Measurements from ENCODE around the gene NSRP1.
"Not testable (repeated sequence)": the region's sequence is repeated elsewhere in the genome, so short reads cannot be mapped to it uniquely, and the experiment has no call there.

Gene NSRP1

GRCh38 chr17:30116661-30117551 lies at the start of gene NSRP1:
NSRP1 (plus strand) TSS chr17:30116816; CDS start chr17:30116844, 28 bp downstream.
- DNase-seq = peak; percentile 97

GRCh38 chr17:30068465-30068864 lies 48.2 kb upstream of the NSRP1 start:
- DNase-seq = no peak

- DNase-seq = no peak
Measured at GRCh38 chr17:30074254-30074653, 42.4 kb upstream of the NSRP1 start.

- no peak for DNase-seq
Measured at GRCh38 chr17:30074730-30075129, 41.9 kb upstream of the NSRP1 start.

- DNase-seq = no peak
Measured at GRCh38 chr17:30082773-30083172, 33.8 kb upstream of the NSRP1 start.

- no peak for DNase-seq
Measured at GRCh38 chr17:30084788-30085187, 31.8 kb upstream of the NSRP1 start.

- DNase-seq = no peak
Measured at GRCh38 chr17:30086896-30087295, 29.7 kb upstream of the NSRP1 start.

GRCh38 chr17:30087431-30087830 lies 29.2 kb upstream of the NSRP1 start:
- DNase-seq = not testable (repeated sequence)

GRCh38 chr17:30091121-30091670 lies 25.4 kb upstream of the NSRP1 start:
- DNase-seq = no peak

GRCh38 chr17:30091771-30092170 lies 24.8 kb upstream of the NSRP1 start:
- no peak for DNase-seq

- DNase-seq = no peak
Measured at GRCh38 chr17:30092886-30093285, 23.7 kb upstream of the NSRP1 start.

- DNase-seq = peak; percentile 75
Measured at GRCh38 chr17:30093463-30094147, 23.0 kb upstream of the NSRP1 start.

- DNase-seq = peak; percentile 71
Measured at GRCh38 chr17:30095507-30096244, 20.9 kb upstream of the NSRP1 start.

GRCh38 chr17:30101686-30102390 lies 14.8 kb upstream of the NSRP1 start:
- DNase-seq = no peak

GRCh38 chr17:30103921-30104320 lies 12.7 kb upstream of the NSRP1 start:
- no peak for DNase-seq

- peak; percentile 98 for DNase-seq
Measured at GRCh38 chr17:30104575-30105339, 11.9 kb upstream of the NSRP1 start.

- DNase-seq = no peak
Measured at GRCh38 chr17:30112794-30113193, 3.8 kb upstream of the NSRP1 start.

- DNase-seq = peak; percentile 88
Measured at GRCh38 chr17:30113213-30113612, 3.4 kb upstream of the NSRP1 start.

GRCh38 chr17:30116345-30116660 lies 313 bp upstream of the NSRP1 start:
- DNase-seq = no peak

GRCh38 chr17:30117675-30118081 lies 1.1 kb downstream of the NSRP1 start:
- peak; percentile 25 for DNase-seq

GRCh38 chr17:30118635-30119034 lies 2.0 kb downstream of the NSRP1 start:
- DNase-seq = not testable (repeated sequence)

- no peak for DNase-seq
Measured at GRCh38 chr17:30124273-30124796, 7.7 kb downstream of the NSRP1 start.

All from NCI-H69 (cell line).